ENCODE measurements around the gene CHN1. TPM values are rescaled to one million over a fixed set of nuclear protein-coding genes. Genes with fewer than 3 reads are reported as not detected.

The CHN1 gene
- total RNA-seq, 1 experiment from 2014 or later, result 61.4 TPM

- DNase-seq (ENCODE audit: low read depth), result no peak
These were observed 127.9 kb downstream of the CHN1 start for GRCh38 chr2:174877301-174877700.

DNA sequence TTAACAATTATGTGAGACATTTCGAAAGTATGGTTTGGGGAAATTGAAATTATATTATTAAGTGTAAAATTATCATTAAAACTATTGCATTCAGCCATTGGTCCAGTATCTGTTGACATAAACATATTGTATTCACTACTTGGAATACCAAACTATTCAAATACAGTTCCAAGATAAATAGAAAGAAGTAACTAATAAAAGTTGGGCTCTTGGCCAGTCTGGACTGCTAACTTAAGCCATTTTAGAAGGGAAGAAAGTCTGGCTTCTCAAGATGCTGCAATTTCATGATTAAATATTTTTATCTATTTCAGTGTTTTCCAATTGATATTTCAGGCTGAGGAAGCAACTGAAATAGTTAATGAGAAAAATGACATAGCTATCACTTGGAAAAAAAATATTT lies 131.1 kb downstream of the CHN1 start:
- no peak for DNase-seq (ENCODE audit: low read depth)

DNA sequence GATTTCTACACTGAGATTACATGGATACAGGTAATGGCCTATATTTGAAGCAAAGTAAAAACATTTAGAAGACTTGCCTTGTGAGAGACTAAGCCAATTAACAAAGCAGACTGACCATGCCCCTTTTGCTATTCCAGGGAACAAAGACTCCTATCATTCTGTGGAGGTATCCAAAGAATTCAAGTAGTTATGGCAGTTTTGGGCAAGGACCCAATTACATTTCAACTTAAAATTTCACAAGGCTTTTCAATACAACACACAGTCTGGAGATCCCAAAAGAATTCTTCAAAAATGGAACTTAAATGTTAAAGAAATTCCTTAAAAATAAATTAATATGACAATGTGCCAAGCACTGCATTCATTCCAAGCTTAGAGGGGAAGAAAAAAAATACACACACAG lies 131.7 kb downstream of the CHN1 start:
- DNase-seq (ENCODE audit: low read depth), result no peak

GRCh38 chr2:174870787-174871186 lies 134.4 kb downstream of the CHN1 start:
- DNase-seq (ENCODE audit: low read depth), result no peak

DNA sequence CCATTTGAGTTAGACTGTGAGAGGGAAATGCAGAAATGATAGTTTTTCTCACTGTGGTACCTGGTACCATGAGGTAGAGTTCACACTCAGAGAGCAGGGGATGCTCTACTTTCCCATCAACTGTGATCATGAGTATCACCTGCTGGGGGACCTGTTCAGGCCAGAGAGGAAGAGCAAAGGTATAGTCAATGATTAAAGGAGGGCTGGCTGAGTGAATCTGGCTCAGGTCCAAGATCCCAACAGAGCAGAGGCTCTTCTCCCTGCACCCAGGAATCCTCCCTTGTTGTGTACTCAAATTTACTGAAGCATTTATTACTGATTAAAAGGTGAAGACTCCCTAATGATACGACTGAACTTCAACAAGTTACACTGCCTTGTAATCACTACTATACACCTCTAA lies 136.3 kb downstream of the CHN1 start:
- DNase-seq (ENCODE audit: low read depth), result no peak

DNA sequence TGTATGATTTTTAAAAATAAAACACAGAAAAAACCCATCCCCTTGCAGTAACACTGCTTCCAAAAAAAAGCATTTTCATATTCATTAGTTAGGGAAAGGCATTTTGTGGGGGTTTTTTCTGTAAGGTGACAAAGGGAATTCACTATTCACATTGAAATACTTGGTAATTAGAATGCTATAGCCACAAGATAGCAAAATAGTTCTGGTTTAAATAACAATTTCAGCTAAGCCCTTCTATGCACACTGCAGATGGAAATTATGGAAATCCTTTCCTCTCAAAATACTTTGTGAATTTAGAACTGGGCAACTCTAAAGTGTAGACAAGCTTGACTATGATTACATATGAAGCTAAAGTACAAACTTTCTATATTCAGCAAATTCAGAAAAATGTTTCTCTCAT lies 138.8 kb downstream of the CHN1 start:
- DNase-seq (ENCODE audit: low read depth), result no peak

GRCh38 chr2:174863183-174863582 lies 142.0 kb downstream of the CHN1 start:
- no peak for DNase-seq (ENCODE audit: low read depth)

DNA sequence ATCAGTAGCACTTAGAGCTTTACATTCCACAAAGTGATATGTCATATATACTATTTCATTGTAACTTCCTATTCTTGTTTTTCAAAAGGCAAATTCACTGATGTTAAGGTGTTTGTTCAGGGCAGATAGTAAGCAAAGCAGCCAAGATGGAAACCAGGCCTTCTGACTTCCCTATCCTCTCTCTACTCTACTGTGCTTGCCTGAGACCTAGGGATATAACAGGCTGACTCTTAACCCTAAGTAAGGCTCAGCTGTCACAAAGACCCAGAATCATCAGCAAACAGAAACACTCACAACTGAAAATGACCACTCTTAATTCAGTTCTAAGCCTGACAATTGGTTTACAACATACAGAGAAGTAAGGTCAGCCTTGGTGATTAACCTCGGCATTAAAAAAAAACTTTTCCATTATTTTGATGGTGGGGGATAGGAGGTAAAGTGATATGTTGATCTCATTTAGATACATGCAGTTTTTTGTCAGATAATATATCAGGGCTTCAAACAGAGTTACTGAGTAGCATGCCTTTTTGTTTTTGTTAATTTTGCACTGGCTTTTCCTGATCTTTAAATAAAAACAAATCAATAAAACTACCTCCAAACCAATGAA lies 145.5 kb downstream of the CHN1 start:
- no peak for DNase-seq (ENCODE audit: low read depth)

GRCh38 chr2:174858745-174859144 lies 146.4 kb downstream of the CHN1 start:
- no peak for DNase-seq (ENCODE audit: low read depth)

- no peak for DNase-seq (ENCODE audit: low read depth)
These were observed 148.7 kb downstream of the CHN1 start for GRCh38 chr2:174856447-174856846.

DNA sequence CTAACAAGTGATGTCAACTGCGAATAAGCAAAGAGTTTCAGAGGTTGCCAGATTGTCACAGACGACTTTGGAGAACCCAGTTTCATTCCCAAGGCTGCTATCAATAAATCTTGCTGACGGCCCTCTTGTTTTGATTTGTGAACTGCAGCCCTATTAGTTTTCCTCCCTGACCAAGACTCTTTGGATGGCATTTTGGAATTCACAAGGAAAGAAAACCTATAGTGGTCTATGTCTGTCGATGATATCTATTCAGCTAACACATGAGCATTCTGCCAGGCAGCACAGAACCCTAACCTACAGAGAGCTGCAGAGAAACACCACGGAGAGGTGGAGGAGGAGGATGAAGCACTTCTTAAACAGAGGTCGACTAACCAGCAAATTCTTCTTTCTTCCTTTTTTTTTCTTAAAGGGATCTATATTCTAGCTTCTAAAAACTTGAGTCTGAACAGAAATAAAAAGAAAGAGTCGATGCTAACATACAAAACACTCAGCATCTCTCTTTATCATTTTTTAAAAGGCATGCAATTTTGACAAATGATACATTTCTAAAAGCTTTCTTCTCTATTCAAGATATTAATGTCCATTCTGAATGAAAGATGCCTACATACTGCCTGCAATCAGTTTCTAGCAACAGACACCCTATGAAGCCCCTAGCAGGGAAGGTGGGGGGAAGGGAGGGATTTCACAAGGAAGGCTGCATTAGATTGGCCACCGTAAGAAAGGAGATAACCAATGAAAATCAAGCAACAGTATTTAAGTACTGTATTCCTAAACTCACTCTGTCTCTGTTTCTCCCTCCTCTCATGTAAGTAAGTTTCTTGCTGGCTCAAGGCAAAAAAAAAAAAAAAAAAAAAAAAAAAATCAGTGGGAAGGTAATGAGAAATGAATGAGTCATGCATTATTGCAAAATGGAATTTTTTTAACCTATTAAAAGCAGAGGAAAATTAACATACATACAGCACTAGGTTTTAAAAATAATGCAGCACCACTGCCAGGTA lies 157.9 kb downstream of the CHN1 start:
- peak; percentile 92 for DNase-seq (ENCODE audit: low read depth)

DNA sequence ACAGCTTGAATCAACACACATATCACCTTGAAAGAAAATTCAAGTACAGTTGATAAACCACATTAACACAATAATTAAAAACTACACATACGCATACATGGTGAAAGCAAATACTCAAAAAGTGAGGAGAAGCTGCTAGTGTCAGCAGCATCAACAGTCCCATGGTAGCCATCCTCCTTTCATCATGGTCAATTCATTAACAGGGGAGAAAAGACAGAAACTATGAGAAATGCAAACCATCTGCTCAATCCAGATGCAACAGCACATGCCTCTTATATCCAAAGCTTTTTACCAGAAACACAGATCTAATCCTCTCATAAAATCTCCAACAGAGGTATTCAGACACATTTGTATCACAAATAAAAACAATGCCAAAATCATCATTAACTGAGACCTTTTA lies 159.0 kb downstream of the CHN1 start:
- no peak for DNase-seq (ENCODE audit: low read depth)

- peak; percentile 54 for DNase-seq (ENCODE audit: low read depth)
These were observed 160.9 kb downstream of the CHN1 start for GRCh38 chr2:174844295-174844708.

DNA sequence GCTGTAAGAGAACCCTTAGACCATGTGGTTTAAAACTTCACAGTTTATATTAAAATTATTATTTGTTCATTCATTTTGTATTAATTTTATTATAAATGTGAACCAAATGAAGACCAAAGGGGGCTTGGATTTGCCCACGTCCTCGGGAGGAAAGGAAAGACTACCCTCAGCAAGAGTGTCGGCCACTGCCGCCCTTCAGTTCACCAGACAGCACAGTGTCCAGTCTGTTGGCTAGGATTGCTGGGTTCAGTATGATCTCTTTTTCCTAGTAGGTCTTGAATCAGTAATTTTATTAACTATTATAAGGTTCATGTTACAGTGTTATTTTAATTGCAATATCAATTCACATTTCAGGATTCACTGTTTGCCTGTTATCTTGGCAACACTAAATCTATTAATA lies 162.7 kb downstream of the CHN1 start:
- DNase-seq (ENCODE audit: low read depth), result no peak

DNA sequence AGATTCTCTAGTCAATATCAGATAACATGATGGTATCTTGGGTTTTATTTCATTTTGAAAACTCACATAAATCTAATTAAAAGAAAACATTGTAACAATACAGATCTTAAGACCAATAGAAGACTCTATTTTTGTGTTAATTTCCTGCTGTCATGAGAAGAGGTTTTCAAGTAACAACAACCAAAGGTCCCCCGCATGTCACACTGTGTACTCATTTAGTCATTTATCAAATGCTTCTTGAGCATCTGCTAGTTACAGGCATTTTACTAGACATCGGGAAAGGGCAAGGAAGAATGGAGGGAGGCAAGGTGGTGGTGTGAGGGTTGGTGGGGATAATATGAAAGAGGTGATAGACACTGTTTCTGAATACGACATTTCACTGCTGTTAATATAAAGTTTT lies 163.2 kb downstream of the CHN1 start:
- no peak for DNase-seq (ENCODE audit: low read depth)

- DNase-seq (ENCODE audit: low read depth), result no peak
These were observed 163.8 kb downstream of the CHN1 start for GRCh38 chr2:174841350-174841749.

DNA sequence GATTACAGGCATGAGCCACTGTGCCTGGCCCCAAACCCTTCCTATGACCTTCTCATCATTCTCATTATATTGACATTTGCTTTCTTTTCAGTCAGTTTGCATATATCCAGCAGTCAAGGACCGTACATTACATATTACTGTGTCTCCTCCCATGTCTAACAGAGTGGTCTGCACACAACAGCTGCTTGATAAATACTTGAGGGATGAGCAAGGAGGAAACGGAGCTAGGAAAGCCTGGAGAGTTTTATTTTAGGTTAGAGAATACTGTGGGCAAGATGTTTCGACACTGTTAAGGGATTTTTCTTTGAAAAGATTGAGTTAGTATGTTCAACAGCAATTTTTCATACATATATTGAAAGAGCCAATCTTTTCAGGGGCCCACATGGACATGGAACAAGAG lies 164.7 kb downstream of the CHN1 start:
- DNase-seq (ENCODE audit: low read depth), result peak; percentile 95

DNA sequence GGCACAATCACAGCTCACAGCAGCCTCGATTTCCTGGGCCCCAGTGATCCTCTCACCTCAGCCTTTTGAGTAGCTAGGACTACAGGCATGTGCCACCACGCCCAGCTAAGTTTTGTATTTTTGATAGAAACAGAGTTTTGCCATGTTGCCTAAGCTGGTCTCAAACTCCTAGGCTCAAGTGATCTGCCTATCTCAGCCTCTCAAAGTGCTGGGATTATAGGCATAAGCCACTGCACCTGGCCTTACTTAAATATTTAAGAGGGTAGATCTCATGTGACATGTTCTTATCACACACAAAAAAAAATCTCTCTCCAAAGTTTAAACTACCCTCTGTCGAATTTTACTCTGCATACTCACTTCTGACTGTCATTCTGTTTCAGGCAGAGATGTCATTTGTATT lies 165.5 kb downstream of the CHN1 start:
- DNase-seq (ENCODE audit: low read depth), result no peak

DNA sequence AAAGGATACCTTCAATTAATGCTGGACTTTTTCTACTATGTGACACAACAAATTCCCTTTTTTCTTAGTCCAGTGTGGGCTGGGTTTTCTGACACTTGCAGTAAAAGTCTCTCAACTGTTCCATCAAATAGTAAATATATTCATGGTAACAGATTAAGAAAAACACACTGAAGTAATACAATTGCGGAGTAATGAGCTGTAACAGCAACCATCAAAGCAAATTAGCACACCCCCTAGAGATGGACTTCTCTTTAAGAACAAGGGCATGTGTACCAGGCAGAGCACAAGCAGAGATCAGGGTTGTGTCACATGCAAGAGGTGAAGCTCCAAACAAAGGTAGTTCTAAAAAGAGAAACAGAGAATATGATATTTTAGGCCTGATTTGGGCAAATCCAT lies 168.2 kb downstream of the CHN1 start:
- DNase-seq (ENCODE audit: low read depth), result no peak

DNA sequence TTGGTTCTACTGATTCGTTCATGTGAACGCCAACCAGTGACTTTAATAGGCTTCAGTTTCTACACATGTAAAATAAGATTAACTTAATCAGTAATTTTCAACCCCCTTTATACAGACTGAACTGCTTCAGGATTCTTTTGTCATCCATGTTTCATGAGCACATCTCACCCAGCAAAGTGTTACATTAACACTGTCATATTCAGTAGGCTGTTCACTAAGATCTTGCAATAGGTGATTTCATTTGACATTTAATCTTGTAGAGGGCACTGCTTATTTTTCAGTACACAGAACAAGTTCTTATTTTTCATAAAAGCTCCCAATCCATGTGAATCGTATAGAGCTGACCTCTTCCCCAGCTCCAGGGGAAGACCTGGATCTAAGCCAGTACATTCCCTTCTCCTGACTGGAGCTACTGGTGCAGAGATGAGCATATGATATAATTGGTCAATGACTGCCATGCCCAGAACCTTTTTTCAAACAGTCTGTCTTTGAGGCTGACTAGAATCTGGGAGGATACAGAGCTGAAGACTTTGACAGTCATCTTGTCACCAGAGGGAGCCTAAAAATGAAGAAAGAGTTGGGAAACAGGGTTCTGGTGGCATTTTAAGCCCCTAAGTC lies 168.7 kb downstream of the CHN1 start:
- DNase-seq (ENCODE audit: low read depth), result peak; percentile 99

DNA sequence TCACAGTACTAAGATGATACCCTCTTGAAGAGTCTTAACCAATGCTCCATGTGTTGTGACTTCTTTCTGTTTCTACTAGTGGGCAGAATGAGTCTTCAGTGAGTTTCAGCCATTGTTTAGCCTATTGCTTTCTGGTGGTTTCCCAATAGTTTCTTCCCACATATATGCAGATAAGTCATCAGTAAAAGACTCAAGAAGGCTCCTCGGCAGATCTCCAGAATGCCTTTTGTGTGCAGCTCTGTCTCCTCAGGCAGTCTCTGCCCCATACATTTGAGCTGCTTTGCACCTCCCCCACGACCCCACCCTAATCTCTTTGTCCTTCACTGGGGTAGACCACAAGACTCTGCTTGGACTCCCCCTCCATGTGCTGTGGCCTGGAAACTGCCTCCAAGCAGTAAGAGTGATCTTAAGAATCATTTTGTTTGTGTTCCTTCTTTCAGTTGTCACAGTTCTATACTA lies 169.4 kb downstream of the CHN1 start:
- peak; percentile 92 for DNase-seq (ENCODE audit: low read depth)

- no peak for DNase-seq (ENCODE audit: low read depth)
These were observed 171.4 kb downstream of the CHN1 start for GRCh38 chr2:174833737-174834136.

Measured in LHCN-M2 (cell line).